RWPE2 (cell line): Measurements from ENCODE around the gene RILPL1.
A peak's percentile ranks its signal among the peaks of the same experiment; 100 is the strongest.
"Not testable (repeated sequence)": the region's sequence is repeated elsewhere in the genome, so short reads cannot be mapped to it uniquely, and the experiment has no call there.

Source experiments
- ATAC-seq: fragments of 200-7000 bp; cut with Tn5 transposase; 3 replicates; pipeline ENCODE4 v1.9.1; 2021; ENCODE audit warnings: low read depth
- DNase-seq: peaks from one replicate; pipeline ENCODE4 v3.0.0-alpha.2; 2020; ENCODE audit warnings: low spot score
- H3K27ac ChIP-seq: fragments of 450-650 bp; 2 replicates; pipeline ENCODE4 v1.5.1; 2017; ENCODE audit warnings: mild to moderate bottlenecking; ENCODE audit not compliant: poor library complexity, severe bottlenecking
- H3K27me3 ChIP-seq: fragments of 250-450 bp; sonication (Bioruptor Pico); 2 replicates; pipeline ENCODE4 v1.5.1; 2021; ENCODE audit warnings: mild to moderate bottlenecking, moderate library complexity; ENCODE audit not compliant: insufficient read depth, poor library complexity, severe bottlenecking
- H3K36me3 ChIP-seq: fragments of 250-450 bp; sonication (Bioruptor Pico); 2 replicates; pipeline ENCODE4 v1.5.1; 2020; ENCODE audit warnings: low read depth, mild to moderate bottlenecking, moderate library complexity
- H3K4me1 ChIP-seq: fragments of 250-450 bp; sonication (Bioruptor Pico); 2 replicates; pipeline ENCODE4 v1.5.1; 2021; ENCODE audit warnings: mild to moderate bottlenecking, moderate library complexity; ENCODE audit not compliant: insufficient read depth, poor library complexity, severe bottlenecking
- H3K4me3 ChIP-seq: fragments of 250-450 bp; sonication (Bioruptor Pico); 2 replicates; pipeline ENCODE4 v1.5.1; 2021; ENCODE audit warnings: mild to moderate bottlenecking, moderate library complexity; ENCODE audit not compliant: severe bottlenecking
- H3K9me3 ChIP-seq: fragments of 250-450 bp; sonication (Bioruptor Pico); 2 replicates; pipeline ENCODE4 v1.5.1; 2021; ENCODE audit warnings: mild to moderate bottlenecking, moderate library complexity; ENCODE audit not compliant: severe bottlenecking
- CTCF ChIP-seq: fragments of 450-650 bp; IDR thresholded peaks from one replicate; pipeline ENCODE4 v1.5.1; 2017; ENCODE audit warnings: mild to moderate bottlenecking, moderate library complexity; ENCODE audit not compliant: poor library complexity, severe bottlenecking

The RILPL1 gene

DNA sequence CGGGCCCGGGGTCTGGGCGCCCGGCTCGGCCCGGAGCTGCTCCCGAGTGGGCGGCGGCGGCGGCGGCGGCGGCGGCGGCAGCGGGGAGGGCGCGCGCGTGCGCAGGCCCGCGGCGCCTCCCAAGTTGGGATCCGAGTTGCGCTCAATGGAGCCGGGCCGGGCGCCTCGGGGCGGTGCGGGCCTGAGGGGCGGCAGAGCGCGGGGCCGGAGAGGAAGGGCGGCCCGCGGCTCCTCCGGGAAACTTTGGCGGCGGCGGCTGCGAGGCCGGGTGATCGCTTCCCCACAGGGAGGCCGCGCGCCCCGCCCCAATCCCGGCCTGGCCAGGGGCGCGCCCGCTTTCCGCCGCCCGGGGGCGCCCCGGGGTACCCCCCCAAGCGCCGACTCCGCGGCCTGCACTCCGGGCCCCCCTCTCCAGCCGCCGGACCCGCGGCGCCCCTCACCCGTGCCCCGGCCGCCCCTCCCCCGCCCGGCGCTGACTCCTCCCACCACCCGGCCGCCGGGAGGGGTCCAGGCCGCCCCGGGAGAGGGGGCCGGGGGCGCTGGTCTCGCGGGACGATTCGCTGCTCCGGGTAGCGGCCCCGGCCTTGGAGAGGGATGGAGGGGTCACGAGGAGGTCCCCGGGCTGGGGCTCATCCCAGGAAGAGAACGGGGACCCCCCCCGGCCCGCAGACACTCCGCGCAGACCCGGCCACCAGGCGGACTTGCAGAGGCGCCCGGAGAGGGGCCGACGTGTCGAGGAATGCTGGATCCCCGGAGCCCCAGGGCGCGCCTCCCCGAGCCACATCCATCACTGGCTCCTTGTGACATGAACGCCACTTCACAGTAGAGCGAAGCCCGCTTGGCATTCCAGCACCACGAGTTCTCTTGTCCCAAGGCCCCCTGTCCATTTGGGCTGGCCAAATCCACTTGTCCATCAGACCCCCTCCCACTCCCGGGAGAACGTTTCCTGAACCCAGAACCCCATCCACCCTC, at the start of gene RILPL1:
Gene RILPL1, minus strand, starts transcription at position 48 of the 972 bp plus-strand sequence. CDS start 237 bp downstream, outside the sequence.
- peak within 1 kb of the TSS; percentile 51 for H3K27ac ChIP-seq
- no peaks in the 10 kb centered on the region for H3K27me3 ChIP-seq
- peak within 1 kb of the TSS; percentile 99 for H3K4me3 ChIP-seq
- DNase-seq, result no peak
- H3K4me1 ChIP-seq, result peaks cover 12% of the 10 kb centered on the region
- peak; percentile 45 for TF ChIP-seq CTCF
- peaks cover 28% of the 10 kb centered on the region for H3K36me3 ChIP-seq
- peak; percentile 52 for ATAC-seq
- H3K9me3 ChIP-seq, result no peaks in the 10 kb centered on the region

GRCh38 chr12:123580772-123581171, 47.3 kb upstream of the RILPL1 start:
- Histone ChIP-seq H3K9me3 (no peaks in the 10 kb centered on the region), H3K27ac (no peak overlapping the region), H3K4me1 (no peaks in the 10 kb centered on the region), H3K36me3 (peaks cover 4% of the 10 kb centered on the region; the same call in 1 of the 2 replicates), H3K4me3 (no peak overlapping the region), H3K27me3 (no peaks in the 10 kb centered on the region)
- ATAC-seq (no peak), DNase-seq (no peak)
- TF ChIP-seq CTCF, result no peak

DNA sequence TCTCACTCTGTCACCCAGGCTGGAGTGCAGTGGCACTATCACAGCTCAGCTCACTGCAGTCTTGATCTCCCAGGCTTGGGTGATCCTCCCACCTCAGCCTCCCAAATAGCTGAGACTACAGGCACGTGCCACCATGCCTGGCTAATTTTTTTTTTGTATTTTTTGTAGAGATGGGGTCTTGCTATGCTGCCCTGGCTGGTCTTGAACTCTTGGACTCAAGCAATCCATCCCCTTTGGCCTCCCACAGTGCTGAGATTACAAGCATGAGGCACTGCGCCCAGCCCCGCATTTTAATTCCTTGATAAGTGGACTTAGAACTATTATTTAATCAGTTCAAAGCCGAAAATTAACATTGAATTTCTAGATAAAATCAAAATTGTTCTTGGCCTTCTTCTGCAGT, 45.3 kb upstream of the RILPL1 start:
- not testable (repeated sequence) for DNase-seq, ATAC-seq, H3K27ac ChIP-seq, H3K4me1 ChIP-seq, H3K27me3 ChIP-seq, H3K4me3 ChIP-seq, H3K9me3 ChIP-seq, H3K36me3 ChIP-seq

DNA sequence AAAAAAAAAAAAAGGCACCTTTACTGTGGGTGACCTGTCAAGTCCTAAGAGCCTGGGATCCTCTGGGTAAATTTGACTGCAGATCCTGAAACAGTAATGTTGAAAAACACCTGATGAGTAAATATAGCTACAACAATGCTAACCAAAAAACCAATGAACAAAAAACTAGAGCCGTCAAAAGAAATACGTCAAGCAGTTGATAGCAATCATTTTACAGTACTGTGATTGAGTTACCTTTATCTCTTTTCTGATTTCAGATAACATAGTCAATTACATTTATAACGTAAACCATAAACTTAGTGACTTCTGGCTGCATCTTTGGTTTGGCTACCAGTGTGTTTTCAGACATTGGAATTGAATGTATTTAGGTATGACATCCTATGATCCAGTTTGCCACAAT, 44.7 kb upstream of the RILPL1 start:
- Histone ChIP-seq H3K27ac (no peak overlapping the region), H3K9me3 (no peaks in the 10 kb centered on the region), H3K4me1 (no peaks in the 10 kb centered on the region), H3K36me3 (peaks cover 4% of the 10 kb centered on the region; the same call in 1 of the 2 replicates), H3K27me3 (no peaks in the 10 kb centered on the region), H3K4me3 (no peak overlapping the region)
- DNase-seq (no peak), ATAC-seq (no peak)
- TF ChIP-seq CTCF, result no peak

DNA sequence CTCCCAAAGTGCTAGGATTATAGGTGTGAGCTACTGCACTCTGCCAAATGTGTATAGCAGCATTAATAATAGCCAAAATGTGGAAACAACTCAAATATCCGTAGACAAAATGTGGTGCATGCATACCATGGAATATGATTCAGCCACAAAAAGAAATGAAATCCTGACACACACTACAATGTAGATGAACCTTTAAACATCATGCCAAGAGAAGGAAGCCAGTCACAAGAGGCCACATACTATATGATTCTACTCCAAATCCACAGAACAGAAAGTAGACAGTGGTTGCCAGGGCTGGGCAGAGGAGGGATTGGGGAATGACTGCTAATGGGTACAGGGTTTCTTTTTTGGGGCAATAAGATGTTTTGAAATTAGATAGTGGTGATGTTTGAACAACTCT, 43.1 kb upstream of the RILPL1 start:
- no peak overlapping the region for H3K27ac ChIP-seq
- TF ChIP-seq CTCF, result no peak
- H3K9me3 ChIP-seq, result no peaks in the 10 kb centered on the region
- H3K4me3 ChIP-seq, result no peak overlapping the region
- H3K36me3 ChIP-seq, result 0 out of 2 replicates have a peak, but pooled peaks cover 4% of the 10 kb centered on the region
- ATAC-seq (no peak), DNase-seq (no peak)
- H3K27me3 ChIP-seq, result no peaks in the 10 kb centered on the region
- H3K4me1 ChIP-seq, result no peaks in the 10 kb centered on the region
